Measurements from ENCODE around the gene MIDN.

The MIDN gene

GRCh38 chr19:1274081-1274851 lies 25.9 kb downstream of the MIDN start:
- DNase-seq, result no peak
- Histone ChIP-seq H3K9me3 (no peaks in the 10 kb centered on the region), H3K4me1 (peaks cover 12% of the 10 kb centered on the region), H3K4me3 (ENCODE audit: low read depth, low read length) (peak overlapping the region; percentile 64), H3K36me3 (peaks cover 55% of the 10 kb centered on the region), H3K27me3 (no peaks in the 10 kb centered on the region)
- 0 out of 2 replicates have a peak, but pooled peaks have one; percentile 13 for TF ChIP-seq CTCF (IDR thresholded peaks at IDR 0.05; ENCODE audit: low read depth, low read length)

GRCh38 chr19:1274852-1275259 lies 26.5 kb downstream of the MIDN start:
- peaks cover 58% of the 10 kb centered on the region for H3K36me3 ChIP-seq
- H3K27me3 ChIP-seq, result no peaks in the 10 kb centered on the region
- H3K4me3 ChIP-seq (ENCODE audit: low read depth, low read length), result peak overlapping the region; percentile 64
- peak; percentile 58 for DNase-seq
- TF ChIP-seq CTCF (IDR thresholded peaks at IDR 0.05; ENCODE audit: low read depth, low read length), result no peak
- H3K4me1 ChIP-seq, result peaks cover 12% of the 10 kb centered on the region
- H3K9me3 ChIP-seq, result no peaks in the 10 kb centered on the region

- peaks cover 12% of the 10 kb centered on the region for H3K4me1 ChIP-seq
Measured at GRCh38 chr19:1275260-1275975, 27.0 kb downstream of the MIDN start, which contains the start of gene FAM174C. Gene FAM174C (plus strand): TSS chr19:1275530. CDS start chr19:1275550, 20 bp downstream.

GRCh38 chr19:1275976-1276627 lies 27.7 kb downstream of the MIDN start:
- no peaks in the 10 kb centered on the region for H3K27me3 ChIP-seq
- H3K4me3 ChIP-seq (ENCODE audit: low read depth, low read length), result peak overlapping the region; percentile 64
- peaks cover 9% of the 10 kb centered on the region for H3K4me1 ChIP-seq
- peaks cover 50% of the 10 kb centered on the region for H3K36me3 ChIP-seq
- TF ChIP-seq CTCF (IDR thresholded peaks at IDR 0.05; ENCODE audit: low read depth, low read length), result no peak
- no peak for DNase-seq
- no peaks in the 10 kb centered on the region for H3K9me3 ChIP-seq

More at GRCh38 chr19:1275260-1275975, 27.0 kb downstream of the MIDN start, which contains the start of gene FAM174C:
- Histone ChIP-seq H3K9me3 (no peaks in the 10 kb centered on the region), H3K27me3 (no peaks in the 10 kb centered on the region), H3K36me3 (peaks cover 57% of the 10 kb centered on the region), H3K4me3 (ENCODE audit: low read depth, low read length) (peak within 1 kb of the TSS; percentile 64)
- no peak for TF ChIP-seq CTCF (IDR thresholded peaks at IDR 0.05; ENCODE audit: low read depth, low read length)
- DNase-seq, result peak; percentile 97

GRCh38 chr19:1276628-1277022 lies 28.2 kb downstream of the MIDN start:
- Histone ChIP-seq H3K4me3 (ENCODE audit: low read depth, low read length) (peak overlapping the region; percentile 64), H3K27me3 (no peaks in the 10 kb centered on the region), H3K4me1 (peaks cover 9% of the 10 kb centered on the region), H3K9me3 (no peaks in the 10 kb centered on the region), H3K36me3 (peaks cover 45% of the 10 kb centered on the region)
- TF ChIP-seq CTCF (IDR thresholded peaks at IDR 0.05; ENCODE audit: low read depth, low read length), result no peak
- no peak for DNase-seq

Data from BE2C (cell line).